ENCODE results near the gene RNFT2.

GRCh38 chr12:116726694-116727093, 11.4 kb upstream of the RNFT2 start:
- TF ChIP-seq, protein P1, sequence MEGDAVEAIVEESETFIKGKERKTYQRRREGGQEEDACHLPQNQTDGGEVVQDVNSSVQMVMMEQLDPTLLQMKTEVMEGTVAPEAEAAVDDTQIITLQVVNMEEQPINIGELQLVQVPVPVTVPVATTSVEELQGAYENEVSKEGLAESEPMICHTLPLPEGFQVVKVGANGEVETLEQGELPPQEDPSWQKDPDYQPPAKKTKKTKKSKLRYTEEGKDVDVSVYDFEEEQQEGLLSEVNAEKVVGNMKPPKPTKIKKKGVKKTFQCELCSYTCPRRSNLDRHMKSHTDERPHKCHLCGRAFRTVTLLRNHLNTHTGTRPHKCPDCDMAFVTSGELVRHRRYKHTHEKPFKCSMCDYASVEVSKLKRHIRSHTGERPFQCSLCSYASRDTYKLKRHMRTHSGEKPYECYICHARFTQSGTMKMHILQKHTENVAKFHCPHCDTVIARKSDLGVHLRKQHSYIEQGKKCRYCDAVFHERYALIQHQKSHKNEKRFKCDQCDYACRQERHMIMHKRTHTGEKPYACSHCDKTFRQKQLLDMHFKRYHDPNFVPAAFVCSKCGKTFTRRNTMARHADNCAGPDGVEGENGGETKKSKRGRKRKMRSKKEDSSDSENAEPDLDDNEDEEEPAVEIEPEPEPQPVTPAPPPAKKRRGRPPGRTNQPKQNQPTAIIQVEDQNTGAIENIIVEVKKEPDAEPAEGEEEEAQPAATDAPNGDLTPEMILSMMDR (IDR thresholded peaks at IDR 0.05), result no peak
- no peak for TF ChIP-seq POLR2A (IDR thresholded peaks at IDR 0.05)

All from lower leg skin (tissue), 3 donors.